Activated CD4-positive, alpha-beta T cell treated with anti-CD3 and anti-CD28 coated beads, Interleukin-10, Interleukin-2, amounts not matched to agents 100 ng/mL and 50 ng/mL, durations not matched to agents 16 hours and 8 hours (primary cell): ENCODE data around the gene NLGN1.
"Not testable (repeated sequence)": the region's sequence is repeated elsewhere in the genome, so short reads cannot be mapped to it uniquely, and the experiment has no call there.

ENCODE experiments used
- DNase-seq: peaks from one replicate; pipeline ENCODE4 v3.0.0-alpha.2; 2020

Gene NLGN1

GRCh38 chr3:173568623-173569022, 171.1 kb downstream of the NLGN1 start:
- no peak for DNase-seq

- no peak for DNase-seq
These were observed 186.0 kb downstream of the NLGN1 start for GRCh38 chr3:173583496-173583895.

GRCh38 chr3:173584093-173584837, 186.7 kb downstream of the NLGN1 start:
- DNase-seq, result no peak

GRCh38 chr3:173584838-173585831, 187.6 kb downstream of the NLGN1 start:
- DNase-seq, result no peak

GRCh38 chr3:173586166-173586565, 188.6 kb downstream of the NLGN1 start:
- DNase-seq, result no peak

- no peak for DNase-seq
These were observed 189.5 kb downstream of the NLGN1 start for GRCh38 chr3:173587055-173587454.

GRCh38 chr3:173588556-173588955, 191.0 kb downstream of the NLGN1 start:
- no peak for DNase-seq

- no peak for DNase-seq
These were observed 191.6 kb downstream of the NLGN1 start for GRCh38 chr3:173589116-173589515.

- no peak for DNase-seq
These were observed 193.9 kb downstream of the NLGN1 start for GRCh38 chr3:173591401-173591800.

- not testable (repeated sequence) for DNase-seq
These were observed 197.3 kb downstream of the NLGN1 start for GRCh38 chr3:173594881-173595280.

GRCh38 chr3:173599673-173600072, 202.1 kb downstream of the NLGN1 start:
- no peak for DNase-seq

- DNase-seq, result no peak
These were observed 217.0 kb downstream of the NLGN1 start for GRCh38 chr3:173614522-173614921.

- DNase-seq, result no peak
These were observed 218.1 kb downstream of the NLGN1 start for GRCh38 chr3:173615661-173616060.

GRCh38 chr3:173617490-173617889, 219.9 kb downstream of the NLGN1 start:
- DNase-seq, result no peak

- DNase-seq, result no peak
These were observed 220.6 kb downstream of the NLGN1 start for GRCh38 chr3:173618148-173618547.

GRCh38 chr3:173618703-173619102, 221.2 kb downstream of the NLGN1 start:
- no peak for DNase-seq

GRCh38 chr3:173622166-173622565, 224.6 kb downstream of the NLGN1 start:
- no peak for DNase-seq

GRCh38 chr3:173624086-173624485, 226.5 kb downstream of the NLGN1 start:
- DNase-seq, result no peak

GRCh38 chr3:173630849-173631248, 233.3 kb downstream of the NLGN1 start:
- DNase-seq, result no peak

GRCh38 chr3:173632945-173633344, 235.4 kb downstream of the NLGN1 start:
- DNase-seq, result no peak

GRCh38 chr3:173635826-173636225, 238.3 kb downstream of the NLGN1 start:
- no peak for DNase-seq

GRCh38 chr3:173639098-173639497, 241.6 kb downstream of the NLGN1 start:
- DNase-seq, result no peak

GRCh38 chr3:173641696-173642095, 244.2 kb downstream of the NLGN1 start:
- no peak for DNase-seq
